Activated CD4-positive, alpha-beta T cell treated with anti-CD3 and anti-CD28 coated beads, Interleukin-2, amount 10 ng/mL, durations not matched to agents 7 days and 5 days (primary cell): Measurements from ENCODE around the gene TMEM175. TPM values are rescaled to one million over a fixed set of nuclear protein-coding genes. Genes with fewer than 3 reads are reported as not detected.

Experiments used
- CTCF ChIA-PET: fragments of 350-600 bp; sonication (Branson Sonifier 250); formaldehyde crosslinking; loops from one replicate; lab custom pipeline; 2021; ENCODE audit warnings: antibody characterized with exemption; lab: Charles Lee
- POLR2A ChIA-PET: fragments of 350-600 bp; sonication (Branson Sonifier 250); formaldehyde crosslinking; loops from one replicate; lab custom pipeline; 2021; ENCODE audit warnings: antibody characterized with exemption; lab: Charles Lee
- DNase-seq: peaks from one replicate; pipeline ENCODE4 v3.0.0-alpha.2; 2020
- H3K27ac Mint-ChIP-seq: one replicate; pipeline ENCODE4 v1.8.0; 2021; ENCODE audit warnings: mild to moderate bottlenecking, moderate library complexity, mixed read lengths
- H3K27me3 Mint-ChIP-seq: one replicate; pipeline ENCODE4 v1.8.0; 2021; ENCODE audit warnings: mixed read lengths
- H3K36me3 Mint-ChIP-seq: one replicate; pipeline ENCODE4 v1.8.0; 2021; ENCODE audit warnings: low read depth, mixed read lengths
- H3K4me1 Mint-ChIP-seq: one replicate; pipeline ENCODE4 v1.8.0; 2021; ENCODE audit warnings: mixed read lengths
- H3K4me3 Mint-ChIP-seq: one replicate; pipeline ENCODE4 v1.8.0; 2021; ENCODE audit warnings: mild to moderate bottlenecking, moderate library complexity, mixed read lengths
- H3K9me3 Mint-ChIP-seq: one replicate; pipeline ENCODE4 v1.8.0; 2021; ENCODE audit warnings: mixed read lengths
- total RNA-seq, 2 experiments: library from RNA; stranded (reverse); gene quantifications; one replicate each; pipeline ENCODE4 v1.2.3, GENCODE V29; 2021

Gene TMEM175
- total RNA-seq, 2 experiments from 2014 or later, result 38.6 to 51.7 TPM

DNA sequence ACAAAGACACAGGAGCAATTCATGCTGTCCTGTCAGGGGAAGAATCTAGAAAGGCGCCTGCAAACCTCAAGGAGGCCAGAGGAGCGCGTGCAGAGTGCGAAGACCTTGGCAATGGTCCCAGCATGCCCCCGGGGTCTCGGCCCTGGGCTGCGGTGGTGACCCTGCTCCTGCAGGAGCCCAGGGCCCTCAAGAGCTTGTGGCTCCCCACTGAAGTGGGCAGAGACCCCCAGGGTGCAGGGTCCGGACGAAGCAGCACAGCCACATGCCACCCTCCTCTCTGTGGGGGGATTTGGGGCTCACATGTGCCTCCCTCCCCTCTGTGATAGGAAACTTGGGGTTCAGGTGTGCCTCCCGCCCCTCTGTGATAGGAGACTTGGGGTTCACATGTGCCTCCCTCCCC, 39.5 kb upstream of the TMEM175 start:
- POLR2A ChIA-PET, result no interaction called here

DNA sequence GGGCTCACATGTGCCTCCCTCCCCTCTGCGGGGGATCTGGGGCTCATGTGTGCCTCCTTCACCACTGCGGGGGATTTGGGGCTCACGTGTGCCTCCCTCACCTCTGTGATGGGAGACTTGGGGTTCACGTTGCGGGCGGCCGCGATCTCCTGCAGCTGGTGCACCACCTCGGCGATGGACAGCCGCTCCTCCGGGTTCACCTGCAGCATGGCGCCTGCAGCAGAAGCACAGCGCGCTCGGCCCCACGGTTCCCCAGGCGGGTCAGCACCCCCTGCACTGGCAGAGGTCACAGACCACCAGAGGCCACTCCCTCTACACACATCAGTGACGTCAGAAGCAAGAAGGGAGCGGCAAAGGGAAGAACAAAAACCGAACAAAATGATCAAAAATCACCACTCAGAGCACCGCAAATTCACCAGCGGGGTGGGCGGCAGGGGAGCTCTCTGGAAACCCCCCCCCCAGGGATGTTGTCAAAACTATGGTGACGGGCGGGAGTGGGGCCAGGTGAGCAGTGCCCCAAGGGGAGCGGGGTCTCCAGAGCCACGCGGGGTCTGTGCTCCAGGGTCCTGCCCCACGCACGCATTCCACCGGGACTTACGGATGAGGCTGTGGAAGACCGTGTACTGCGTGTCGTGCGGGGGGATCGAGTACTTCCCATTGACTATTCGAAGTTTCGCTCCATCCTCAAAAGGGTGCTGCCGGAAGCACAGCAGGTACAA, 38.8 kb upstream of the TMEM175 start:
- H3K36me3 Mint-ChIP-seq, result peaks cover 37% of the 10 kb centered on the region

More for the DNA sequence above, 39.5 kb upstream of the TMEM175 start:
- Mint-ChIP-seq H3K4me3 (no peak overlapping the region), H3K27ac (no peak overlapping the region), H3K9me3 (peaks cover 3% of the 10 kb centered on the region), H3K36me3 (peaks cover 43% of the 10 kb centered on the region), H3K27me3 (no peaks in the 10 kb centered on the region), H3K4me1 (no peaks in the 10 kb centered on the region)
- CTCF ChIA-PET, result interaction anchor here (1.5 kb wide), 1 partner anchor 10 kb away, joined by 4 read pairs; no protein-coding TSS in a partner anchor
- DNase-seq, result no peak

GRCh38 chr4:893995-894705, 38.1 kb upstream of the TMEM175 start:
- CTCF ChIA-PET, result no interaction called here
- Mint-ChIP-seq H3K4me3 (no peak overlapping the region), H3K36me3 (peaks cover 32% of the 10 kb centered on the region), H3K4me1 (no peaks in the 10 kb centered on the region), H3K27ac (no peak overlapping the region), H3K27me3 (no peaks in the 10 kb centered on the region), H3K9me3 (no peaks in the 10 kb centered on the region)
- POLR2A ChIA-PET, result no interaction called here
- DNase-seq, result no peak

More for the DNA sequence above, 38.8 kb upstream of the TMEM175 start:
- no peak overlapping the region for H3K4me3 Mint-ChIP-seq
- H3K9me3 Mint-ChIP-seq, result no peaks in the 10 kb centered on the region
- ChIA-PET CTCF (no interaction called here), POLR2A (no interaction called here)
- no peak overlapping the region for H3K27ac Mint-ChIP-seq
- no peak for DNase-seq
- no peaks in the 10 kb centered on the region for H3K4me1 Mint-ChIP-seq
- H3K27me3 Mint-ChIP-seq, result no peaks in the 10 kb centered on the region

DNA sequence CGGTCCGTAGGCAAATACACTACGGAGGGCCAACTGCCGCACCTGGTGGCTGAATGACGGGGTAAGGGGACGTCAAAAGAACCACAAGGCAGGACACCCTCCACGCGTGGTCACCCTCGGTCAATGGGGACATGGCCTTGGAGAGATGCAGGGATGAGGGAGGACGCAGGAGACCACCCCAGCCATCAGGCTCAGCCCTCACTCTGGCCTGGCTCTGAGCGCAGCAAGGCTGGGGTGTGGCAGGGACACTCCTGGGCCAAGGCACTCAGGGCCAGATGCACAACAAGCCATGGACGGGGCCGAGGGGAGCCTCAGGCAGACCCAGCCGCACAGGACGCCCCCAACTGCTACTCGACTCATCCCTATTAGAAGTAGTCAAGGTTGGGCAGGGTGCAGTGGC, 36.7 kb upstream of the TMEM175 start:
- no peak for DNase-seq
- Mint-ChIP-seq H3K27ac (no peak overlapping the region), H3K27me3 (no peaks in the 10 kb centered on the region), H3K9me3 (no peaks in the 10 kb centered on the region), H3K4me3 (no peak overlapping the region), H3K36me3 (peaks cover 27% of the 10 kb centered on the region), H3K4me1 (no peaks in the 10 kb centered on the region)
- POLR2A ChIA-PET, result no interaction called here
- CTCF ChIA-PET, result no interaction called here

DNA sequence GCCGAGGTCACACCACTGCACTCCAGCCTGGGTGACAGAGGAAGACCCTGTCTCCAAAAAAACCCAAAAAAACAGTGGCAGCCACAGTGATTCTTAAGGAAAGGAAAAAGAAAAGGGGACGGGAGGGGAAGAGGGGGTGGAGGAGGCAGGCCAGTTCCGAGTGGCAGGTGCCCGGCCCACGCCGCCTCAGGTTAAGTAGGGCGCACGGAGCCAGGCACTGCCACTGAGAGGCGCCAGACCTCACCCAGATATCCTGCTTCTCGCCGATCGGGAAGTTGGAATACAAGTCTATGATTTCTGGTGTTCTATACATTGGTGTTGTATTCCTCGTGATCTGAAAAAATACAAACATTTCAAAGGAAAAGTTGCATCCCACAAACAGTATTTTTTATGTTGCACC, 36.0 kb upstream of the TMEM175 start:
- CTCF ChIA-PET, result no interaction called here
- H3K27ac Mint-ChIP-seq, result no peak overlapping the region
- H3K27me3 Mint-ChIP-seq, result no peaks in the 10 kb centered on the region
- H3K9me3 Mint-ChIP-seq, result no peaks in the 10 kb centered on the region
- peaks cover 23% of the 10 kb centered on the region for H3K36me3 Mint-ChIP-seq
- no peak overlapping the region for H3K4me3 Mint-ChIP-seq
- no peak for DNase-seq
- POLR2A ChIA-PET, result no interaction called here
- H3K4me1 Mint-ChIP-seq, result no peaks in the 10 kb centered on the region

- no peak for DNase-seq
- Mint-ChIP-seq H3K27ac (no peak overlapping the region), H3K36me3 (peaks cover 19% of the 10 kb centered on the region), H3K9me3 (no peaks in the 10 kb centered on the region), H3K27me3 (no peaks in the 10 kb centered on the region), H3K4me3 (no peak overlapping the region), H3K4me1 (no peaks in the 10 kb centered on the region)
- ChIA-PET POLR2A (no interaction called here), CTCF (interaction anchor here (1.1 kb wide), 1 partner anchor 154 kb away, joined by 4 read pairs; no protein-coding TSS in a partner anchor)
Observed at GRCh38 chr4:896630-897029, 35.6 kb upstream of the TMEM175 start.

- ChIA-PET CTCF (interaction anchor here (1.5 kb wide), 1 partner anchor 18 kb away, joined by 4 read pairs; no protein-coding TSS in a partner anchor), POLR2A (no interaction called here)
- no peaks in the 10 kb centered on the region for H3K9me3 Mint-ChIP-seq
- H3K36me3 Mint-ChIP-seq, result peaks cover 20% of the 10 kb centered on the region
- H3K27me3 Mint-ChIP-seq, result no peaks in the 10 kb centered on the region
- H3K4me3 Mint-ChIP-seq, result no peak overlapping the region
- DNase-seq, result no peak
- no peak overlapping the region for H3K27ac Mint-ChIP-seq
- H3K4me1 Mint-ChIP-seq, result no peaks in the 10 kb centered on the region
Observed at GRCh38 chr4:898123-898522, 34.1 kb upstream of the TMEM175 start.

GRCh38 chr4:898869-899555, 33.2 kb upstream of the TMEM175 start:
- Mint-ChIP-seq H3K4me3 (no peak overlapping the region), H3K9me3 (no peaks in the 10 kb centered on the region), H3K27me3 (no peaks in the 10 kb centered on the region), H3K4me1 (no peaks in the 10 kb centered on the region), H3K27ac (no peak overlapping the region), H3K36me3 (peaks cover 18% of the 10 kb centered on the region)
- DNase-seq, result no peak
- ChIA-PET POLR2A (no interaction called here), CTCF (no interaction called here)

DNA sequence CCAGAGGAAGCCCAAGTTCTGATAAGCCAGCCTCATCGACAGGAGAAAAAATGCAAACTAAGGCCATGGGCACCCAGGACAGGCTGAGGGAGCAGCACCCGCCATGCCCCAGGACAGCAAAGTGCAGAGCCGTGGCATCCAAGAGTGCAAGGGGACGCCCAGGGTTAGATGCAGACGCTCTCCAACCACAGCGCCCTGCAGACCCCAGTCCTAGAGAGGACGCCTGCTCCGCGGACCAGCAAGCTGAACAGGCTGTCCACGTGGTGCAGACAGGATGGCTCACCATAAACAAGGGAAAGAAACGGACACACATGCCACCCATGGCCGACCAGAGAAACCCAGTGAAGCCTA, 32.7 kb upstream of the TMEM175 start:
- Mint-ChIP-seq H3K36me3 (peaks cover 18% of the 10 kb centered on the region), H3K27ac (no peak overlapping the region)
- CTCF ChIA-PET, result no interaction called here

GRCh38 chr4:900073-900472, 32.2 kb upstream of the TMEM175 start:
- no peak overlapping the region for H3K27ac Mint-ChIP-seq
- no peaks in the 10 kb centered on the region for H3K9me3 Mint-ChIP-seq
- ChIA-PET CTCF (no interaction called here), POLR2A (no interaction called here)
- H3K4me1 Mint-ChIP-seq, result no peaks in the 10 kb centered on the region
- H3K36me3 Mint-ChIP-seq, result peaks cover 22% of the 10 kb centered on the region
- DNase-seq, result no peak
- no peak overlapping the region for H3K4me3 Mint-ChIP-seq
- H3K27me3 Mint-ChIP-seq, result no peaks in the 10 kb centered on the region

More for the DNA sequence above, 32.7 kb upstream of the TMEM175 start:
- H3K4me3 Mint-ChIP-seq, result no peak overlapping the region
- no peaks in the 10 kb centered on the region for H3K9me3 Mint-ChIP-seq
- no peak for DNase-seq
- no peaks in the 10 kb centered on the region for H3K4me1 Mint-ChIP-seq
- H3K27me3 Mint-ChIP-seq, result no peaks in the 10 kb centered on the region
- POLR2A ChIA-PET, result no interaction called here

DNA sequence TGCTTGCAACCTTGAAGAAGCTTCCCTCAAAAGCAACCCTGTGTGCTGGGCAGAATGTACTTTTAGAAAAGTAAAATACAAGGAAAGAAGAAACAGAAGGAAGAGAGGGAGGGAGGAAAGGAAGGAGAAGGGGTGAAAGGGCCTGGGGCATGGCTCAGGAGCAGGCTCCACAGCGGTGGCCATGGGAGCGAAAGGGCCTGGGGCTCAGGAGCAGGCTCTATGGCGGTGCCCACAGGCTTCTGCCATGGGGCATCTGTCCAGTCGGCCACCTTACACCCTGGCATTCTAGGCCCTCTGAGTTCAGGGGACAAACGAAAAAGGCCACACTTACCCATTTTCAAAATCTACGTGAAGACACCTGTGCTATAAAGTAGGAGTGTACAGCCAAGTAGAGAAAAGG, 31.5 kb upstream of the TMEM175 start:
- Mint-ChIP-seq H3K4me3 (no peak overlapping the region), H3K36me3 (peaks cover 29% of the 10 kb centered on the region), H3K27me3 (no peaks in the 10 kb centered on the region), H3K9me3 (peaks cover 5% of the 10 kb centered on the region), H3K27ac (no peak overlapping the region), H3K4me1 (no peaks in the 10 kb centered on the region)
- ChIA-PET POLR2A (no interaction called here), CTCF (no interaction called here)
- DNase-seq, result no peak

DNA sequence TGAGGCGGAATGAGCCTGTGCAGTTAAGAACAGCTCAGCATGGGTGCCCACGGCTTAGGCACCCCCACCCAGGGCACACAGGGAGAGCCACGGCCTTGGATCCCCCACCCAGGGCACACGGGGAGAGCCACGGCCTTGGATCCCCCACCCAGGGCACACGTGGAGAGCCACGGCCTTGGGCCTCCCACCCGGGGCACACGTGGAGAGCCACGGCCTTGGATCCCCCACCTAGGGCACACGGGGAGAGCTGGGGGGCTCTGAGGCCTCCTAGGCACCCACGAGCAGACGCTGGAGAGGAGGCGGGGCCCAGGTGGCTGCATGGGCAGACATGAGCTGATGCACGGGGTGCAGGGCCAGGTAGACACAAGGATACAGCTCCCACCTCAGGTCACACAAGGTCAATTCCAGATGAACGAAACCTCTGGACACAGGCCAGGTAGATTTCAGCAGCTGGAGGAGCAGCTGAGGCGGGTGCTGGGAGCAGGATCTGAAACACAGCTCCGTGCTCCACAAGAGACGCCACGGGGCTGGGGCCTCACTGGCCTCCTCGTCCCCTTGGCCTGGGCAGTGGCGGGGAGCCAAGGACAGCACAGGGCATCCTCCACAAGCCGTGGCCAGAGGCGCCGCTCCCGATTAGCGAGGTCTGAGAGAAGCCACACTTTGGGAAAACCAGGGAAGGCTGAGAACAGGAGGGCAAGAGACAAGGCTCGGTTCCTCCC, 30.9 kb upstream of the TMEM175 start:
- CTCF ChIA-PET, result interaction anchor here (0.6 to 0.7 kb wide), 2 partner anchors 84 to 610 kb away, joined by 3 read pairs; no protein-coding TSS in a partner anchor
- no peaks in the 10 kb centered on the region for H3K4me1 Mint-ChIP-seq
- peaks cover 32% of the 10 kb centered on the region for H3K36me3 Mint-ChIP-seq

More for the DNA sequence above, 30.9 kb upstream of the TMEM175 start:
- H3K9me3 Mint-ChIP-seq, result peaks cover 6% of the 10 kb centered on the region
- no peak overlapping the region for H3K27ac Mint-ChIP-seq
- no peaks in the 10 kb centered on the region for H3K27me3 Mint-ChIP-seq
- DNase-seq, result no peak
- POLR2A ChIA-PET, result no interaction called here
- no peak overlapping the region for H3K4me3 Mint-ChIP-seq
